Peyer's patch (tissue), 4 donors: ENCODE measurements around the gene TNRC6A.

ENCODE experiments used
- CTCF ChIP-seq, 6 experiments: fragments of 450-650 bp in 4 of 6; fragments of 200-600 bp in 2 of 6; sonication (generic) in 1 of 6; IDR thresholded peaks; one replicate each; pipeline ENCODE4 v1.5.1; 2017 to 2019; ENCODE audit warnings: antibody characterized with exemption in 6 of 6, mild to moderate bottlenecking in 3 of 6, moderate library complexity in 1 of 6
- POLR2A ChIP-seq, 2 donors: fragments of 450-650 bp; IDR thresholded peaks; one replicate each; pipeline ENCODE4 v1.5.1; 2017; ENCODE audit warnings: antibody characterized with exemption in 2 of 2, mild to moderate bottlenecking in 2 of 2, moderate library complexity in 2 of 2

GRCh38 chr16:24728011-24728410 is 1.4 kb upstream of the TNRC6A start:
- no peak for TF ChIP-seq POLR2A (IDR thresholded peaks at IDR 0.05)
- no peak for TF ChIP-seq CTCF (IDR thresholded peaks at IDR 0.05)
